ENCODE measurements around the gene BLOC1S4.
A peak's percentile ranks its signal among the peaks of the same experiment; 100 is the strongest.

The BLOC1S4 gene

DNA sequence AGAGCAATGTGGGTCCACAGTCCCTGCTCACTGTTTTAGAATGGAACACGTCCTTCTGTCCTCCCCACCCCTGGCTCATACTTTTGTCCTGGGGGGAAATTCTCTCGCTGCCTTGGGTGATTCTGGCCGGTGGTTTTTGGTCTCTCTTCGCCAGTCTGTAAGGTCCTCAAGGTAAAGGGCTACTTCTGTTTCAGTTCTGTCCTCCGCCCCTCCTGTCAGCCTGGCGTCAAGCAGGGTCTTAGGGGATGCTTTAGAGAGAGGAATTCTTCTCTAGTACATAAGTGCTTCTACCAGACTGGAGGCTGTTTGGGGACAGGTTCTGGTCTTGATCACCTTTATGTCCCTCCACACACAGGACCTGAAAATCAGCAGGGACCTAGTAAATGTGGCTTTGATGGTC, 5.7 kb upstream of the BLOC1S4 start:
- Mint-ChIP-seq H3K9me3 (peaks cover 29% of the 10 kb centered on the region), H3K27ac (peak overlapping the region; percentile 95 to 97 (median 96)), H3K27me3 (ENCODE audit: low read depth) (peaks cover 20% of the 10 kb centered on the region), H3K4me1 (peaks cover 30% of the 10 kb centered on the region), H3K4me3 (peak overlapping the region; percentile 93 to 99 (median 98)), H3K36me3 (ENCODE audit: low read depth) (peaks cover 45% of the 10 kb centered on the region)
- TF ChIP-seq, protein P1, sequence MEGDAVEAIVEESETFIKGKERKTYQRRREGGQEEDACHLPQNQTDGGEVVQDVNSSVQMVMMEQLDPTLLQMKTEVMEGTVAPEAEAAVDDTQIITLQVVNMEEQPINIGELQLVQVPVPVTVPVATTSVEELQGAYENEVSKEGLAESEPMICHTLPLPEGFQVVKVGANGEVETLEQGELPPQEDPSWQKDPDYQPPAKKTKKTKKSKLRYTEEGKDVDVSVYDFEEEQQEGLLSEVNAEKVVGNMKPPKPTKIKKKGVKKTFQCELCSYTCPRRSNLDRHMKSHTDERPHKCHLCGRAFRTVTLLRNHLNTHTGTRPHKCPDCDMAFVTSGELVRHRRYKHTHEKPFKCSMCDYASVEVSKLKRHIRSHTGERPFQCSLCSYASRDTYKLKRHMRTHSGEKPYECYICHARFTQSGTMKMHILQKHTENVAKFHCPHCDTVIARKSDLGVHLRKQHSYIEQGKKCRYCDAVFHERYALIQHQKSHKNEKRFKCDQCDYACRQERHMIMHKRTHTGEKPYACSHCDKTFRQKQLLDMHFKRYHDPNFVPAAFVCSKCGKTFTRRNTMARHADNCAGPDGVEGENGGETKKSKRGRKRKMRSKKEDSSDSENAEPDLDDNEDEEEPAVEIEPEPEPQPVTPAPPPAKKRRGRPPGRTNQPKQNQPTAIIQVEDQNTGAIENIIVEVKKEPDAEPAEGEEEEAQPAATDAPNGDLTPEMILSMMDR (IDR thresholded peaks at IDR 0.05; ENCODE audit: unreplicated experiment in 3 of 3) = no peak

DNA sequence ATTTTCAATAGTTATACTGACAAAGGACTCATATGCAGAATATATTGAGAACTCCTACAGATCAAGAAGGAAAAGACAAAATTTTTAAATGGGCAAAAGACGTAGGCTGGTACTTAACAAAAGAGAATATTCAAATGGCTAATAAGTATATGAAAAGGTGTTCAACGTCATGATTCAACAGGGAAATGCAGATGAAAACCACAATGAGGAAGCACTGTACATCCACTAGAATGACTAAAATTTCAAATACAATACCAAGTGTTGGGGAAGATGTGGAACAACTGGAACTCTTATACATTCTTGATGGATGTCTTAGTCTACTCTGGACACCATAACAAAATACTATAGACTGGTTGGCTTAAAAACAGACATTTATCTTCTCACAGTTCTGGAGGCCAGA, 5.0 kb upstream of the BLOC1S4 start:
- TF ChIP-seq, protein P1 (IDR thresholded peaks at IDR 0.05; ENCODE audit: unreplicated experiment in 3 of 3) = no peak
- Mint-ChIP-seq H3K4me1 (peaks cover 36% of the 10 kb centered on the region), H3K27ac (no peak overlapping the region), H3K27me3 (ENCODE audit: low read depth) (peaks cover 20% of the 10 kb centered on the region), H3K4me3 (peak overlapping the region; percentile 42 to 93 (median 48)), H3K36me3 (ENCODE audit: low read depth) (peaks cover 38% of the 10 kb centered on the region), H3K9me3 (peaks cover 25% of the 10 kb centered on the region)

DNA sequence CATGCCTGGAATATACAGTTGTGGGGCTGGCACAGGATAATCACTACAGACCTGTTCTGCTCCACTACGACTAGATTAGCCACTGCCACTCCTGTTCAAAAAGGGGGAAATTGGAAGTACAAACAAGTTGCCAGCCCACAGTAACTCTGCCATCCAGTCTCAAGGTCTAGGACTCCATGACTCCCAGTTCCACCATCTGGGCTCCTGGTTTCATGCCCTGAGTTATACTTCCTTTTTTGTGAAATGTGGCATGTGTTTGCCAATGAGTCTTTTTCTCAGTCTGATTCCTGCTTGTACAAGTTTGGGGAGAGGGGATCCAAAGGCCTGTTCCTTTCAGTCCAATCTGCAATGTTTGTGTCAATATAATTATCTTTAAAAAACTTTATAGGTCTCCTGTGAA, 1.0 kb upstream of the BLOC1S4 start:
- TF ChIP-seq, protein P1 (IDR thresholded peaks at IDR 0.05; ENCODE audit: unreplicated experiment in 3 of 3) = no peak
- peak overlapping the region in 1 of 3 experiments; percentile 64 for H3K27ac Mint-ChIP-seq
- peaks cover 22% of the 10 kb centered on the region for H3K4me1 Mint-ChIP-seq
- H3K27me3 Mint-ChIP-seq (ENCODE audit: low read depth) = peaks cover 15% of the 10 kb centered on the region
- H3K9me3 Mint-ChIP-seq = peaks cover 4% of the 10 kb centered on the region
- H3K4me3 Mint-ChIP-seq = peak overlapping the region; percentile 51 to 76 (median 70)
- H3K36me3 Mint-ChIP-seq (ENCODE audit: low read depth) = no peaks in the 10 kb centered on the region

DNA sequence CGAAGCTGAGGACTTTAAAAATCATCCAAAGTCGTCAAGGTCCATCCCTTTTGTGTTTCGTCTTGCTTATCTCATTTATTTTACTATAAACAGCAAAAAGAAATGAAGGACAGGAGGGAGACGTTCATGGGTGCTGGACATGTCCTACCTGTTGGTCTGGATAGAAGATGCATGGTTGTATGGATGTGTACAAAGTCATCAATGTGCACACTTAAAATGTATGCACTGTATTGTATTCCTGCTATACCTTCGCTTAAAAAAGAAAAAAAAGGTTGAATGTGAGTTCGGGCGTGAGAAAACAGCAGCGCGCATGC, 313 bp upstream of the BLOC1S4 start:
- TF ChIP-seq, protein P1 (IDR thresholded peaks at IDR 0.05; ENCODE audit: unreplicated experiment in 3 of 3) = no peak
- Mint-ChIP-seq H3K36me3 (ENCODE audit: low read depth) (no peaks in the 10 kb centered on the region), H3K4me3 (peak overlapping the region; percentile 90 to 92 (median 91)), H3K27me3 (ENCODE audit: low read depth) (peaks cover 15% of the 10 kb centered on the region), H3K27ac (peak overlapping the region; percentile 81 to 99 (median 98)), H3K9me3 (peaks cover 4% of the 10 kb centered on the region), H3K4me1 (peaks cover 18% of the 10 kb centered on the region)

DNA sequence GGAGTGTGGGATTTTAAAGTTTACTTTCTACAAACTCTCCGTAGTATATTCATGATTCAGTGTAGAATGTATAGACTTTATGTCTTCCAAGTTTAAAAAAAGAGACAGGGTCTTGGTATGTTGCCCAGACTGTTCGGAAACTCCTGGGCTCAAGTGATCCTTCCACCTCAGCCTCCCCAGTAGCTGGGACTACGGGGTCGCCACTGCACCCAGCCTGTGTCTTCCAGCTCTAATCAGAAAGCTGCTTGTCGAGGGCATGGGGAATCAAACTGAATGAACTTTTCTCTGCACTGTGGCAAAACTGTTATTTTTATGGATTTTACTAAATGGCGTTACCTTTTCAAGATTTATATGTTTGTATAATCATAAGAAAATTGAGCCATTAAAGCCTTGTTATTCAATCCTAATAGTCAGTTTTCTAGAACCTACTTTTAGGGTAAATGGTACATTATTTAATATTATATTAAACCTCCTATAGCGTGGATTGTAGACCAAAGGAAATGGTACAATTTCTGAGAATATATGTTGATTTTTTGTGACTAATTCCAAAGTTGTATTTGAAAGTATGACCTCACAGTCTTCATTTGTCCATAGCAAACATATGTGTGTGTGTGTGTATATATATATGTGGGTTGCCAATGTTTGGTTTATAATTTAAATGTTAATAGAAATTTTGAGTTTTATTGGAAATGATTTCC, 1.1 kb downstream of the BLOC1S4 start:
- Mint-ChIP-seq H3K4me1 (peaks cover 18% of the 10 kb centered on the region), H3K27ac (peak overlapping the region; percentile 81 to 99 (median 95)), H3K27me3 (ENCODE audit: low read depth) (peaks cover 15% of the 10 kb centered on the region), H3K9me3 (no peaks in the 10 kb centered on the region), H3K4me3 (peak overlapping the region; percentile 90 to 92 (median 91)), H3K36me3 (ENCODE audit: low read depth) (no peaks in the 10 kb centered on the region)
- TF ChIP-seq, protein P1 (IDR thresholded peaks at IDR 0.05; ENCODE audit: unreplicated experiment in 3 of 3) = no peak
